PFSK-1 (cell line): ENCODE results near the gene SDCCAG8.

Experiments
- POLR2AphosphoS5 ChIP-seq: IDR thresholded peaks from 2 replicates; pipeline ENCODE4 v1.6.1; 2012; ENCODE audit warnings: low read depth, mild to moderate bottlenecking, control low read depth, low read length, moderate library complexity
- SIN3A ChIP-seq: IDR thresholded peaks from 2 replicates; pipeline ENCODE4 v1.6.1; 2012; ENCODE audit warnings: mild to moderate bottlenecking, low read length, moderate library complexity, borderline replicate concordance; ENCODE audit not compliant: insufficient read depth
- TAF1 ChIP-seq: IDR thresholded peaks from 2 replicates; pipeline ENCODE4 v1.6.1; 2012; ENCODE audit warnings: low read length, control low read depth, borderline replicate concordance; ENCODE audit not compliant: insufficient read depth
- TF ChIP-seq, protein P1 (sequence below), 2 experiments: IDR thresholded peaks; 2 replicates each; pipeline versions ENCODE4 v1.6.1 to v1.8.0; 2011 to 2012; ENCODE audit warnings: low read depth in 2 of 2, low read length in 2 of 2, control low read depth in 1 of 2, inconsistent platforms in 1 of 2, mild to moderate bottlenecking in 1 of 2, moderate library complexity in 1 of 2; ENCODE audit not compliant: insufficient read depth in 1 of 2

DNA sequence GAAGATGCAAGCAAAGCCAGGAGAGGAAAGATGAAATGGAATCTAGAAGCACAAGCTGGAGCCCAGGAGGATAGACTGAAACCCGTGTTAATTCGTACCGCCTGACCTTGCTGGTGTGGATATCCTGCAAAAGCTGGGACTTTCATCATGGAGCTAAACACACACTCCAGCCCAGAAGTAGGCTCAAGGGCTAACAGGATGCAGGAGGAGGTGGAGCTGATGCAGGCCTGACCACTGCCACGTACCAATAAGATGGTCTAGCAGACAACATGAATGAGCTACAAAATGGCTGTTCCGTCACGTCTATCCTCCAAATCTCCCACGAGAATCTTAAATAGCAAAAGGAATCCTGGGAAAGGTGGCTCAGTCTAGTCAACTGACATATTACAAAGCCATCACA lies 270.3 kb downstream of the SDCCAG8 start:
- TF ChIP-seq SIN3A = no peak
- TF ChIP-seq, protein P1, sequence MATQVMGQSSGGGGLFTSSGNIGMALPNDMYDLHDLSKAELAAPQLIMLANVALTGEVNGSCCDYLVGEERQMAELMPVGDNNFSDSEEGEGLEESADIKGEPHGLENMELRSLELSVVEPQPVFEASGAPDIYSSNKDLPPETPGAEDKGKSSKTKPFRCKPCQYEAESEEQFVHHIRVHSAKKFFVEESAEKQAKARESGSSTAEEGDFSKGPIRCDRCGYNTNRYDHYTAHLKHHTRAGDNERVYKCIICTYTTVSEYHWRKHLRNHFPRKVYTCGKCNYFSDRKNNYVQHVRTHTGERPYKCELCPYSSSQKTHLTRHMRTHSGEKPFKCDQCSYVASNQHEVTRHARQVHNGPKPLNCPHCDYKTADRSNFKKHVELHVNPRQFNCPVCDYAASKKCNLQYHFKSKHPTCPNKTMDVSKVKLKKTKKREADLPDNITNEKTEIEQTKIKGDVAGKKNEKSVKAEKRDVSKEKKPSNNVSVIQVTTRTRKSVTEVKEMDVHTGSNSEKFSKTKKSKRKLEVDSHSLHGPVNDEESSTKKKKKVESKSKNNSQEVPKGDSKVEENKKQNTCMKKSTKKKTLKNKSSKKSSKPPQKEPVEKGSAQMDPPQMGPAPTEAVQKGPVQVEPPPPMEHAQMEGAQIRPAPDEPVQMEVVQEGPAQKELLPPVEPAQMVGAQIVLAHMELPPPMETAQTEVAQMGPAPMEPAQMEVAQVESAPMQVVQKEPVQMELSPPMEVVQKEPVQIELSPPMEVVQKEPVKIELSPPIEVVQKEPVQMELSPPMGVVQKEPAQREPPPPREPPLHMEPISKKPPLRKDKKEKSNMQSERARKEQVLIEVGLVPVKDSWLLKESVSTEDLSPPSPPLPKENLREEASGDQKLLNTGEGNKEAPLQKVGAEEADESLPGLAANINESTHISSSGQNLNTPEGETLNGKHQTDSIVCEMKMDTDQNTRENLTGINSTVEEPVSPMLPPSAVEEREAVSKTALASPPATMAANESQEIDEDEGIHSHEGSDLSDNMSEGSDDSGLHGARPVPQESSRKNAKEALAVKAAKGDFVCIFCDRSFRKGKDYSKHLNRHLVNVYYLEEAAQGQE (IDR thresholded peaks at IDR 0.05; ENCODE audit: insufficient read depth in 1 of 2, low read depth in 2 of 2, low read length in 2 of 2) = no peak
- no peak for TF ChIP-seq TAF1
- TF ChIP-seq POLR2AphosphoS5 = no peak
